ENCODE measurements around the gene NARS2.

NARS2 gene

DNA sequence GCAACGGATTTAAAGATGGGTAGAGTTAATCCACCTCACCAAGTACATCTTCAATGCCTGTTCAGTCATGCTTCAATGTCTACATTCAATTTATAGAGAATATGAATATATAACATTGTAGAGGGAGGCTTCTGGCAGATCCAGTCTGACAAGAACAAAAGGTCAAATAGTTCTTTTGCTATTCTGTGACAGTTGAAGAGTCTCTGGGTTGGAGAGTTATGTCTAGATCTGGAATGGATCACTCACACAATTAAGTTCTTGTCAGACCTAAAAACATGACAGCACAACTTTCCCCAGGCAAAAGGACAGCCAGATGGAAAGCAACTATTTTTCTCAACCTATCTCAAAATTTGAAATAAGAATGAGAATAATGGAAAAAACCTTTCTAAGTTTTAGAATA is 141.7 kb downstream of the NARS2 start:
- DNase-seq (ENCODE audit: low spot score), result no peak

DNA sequence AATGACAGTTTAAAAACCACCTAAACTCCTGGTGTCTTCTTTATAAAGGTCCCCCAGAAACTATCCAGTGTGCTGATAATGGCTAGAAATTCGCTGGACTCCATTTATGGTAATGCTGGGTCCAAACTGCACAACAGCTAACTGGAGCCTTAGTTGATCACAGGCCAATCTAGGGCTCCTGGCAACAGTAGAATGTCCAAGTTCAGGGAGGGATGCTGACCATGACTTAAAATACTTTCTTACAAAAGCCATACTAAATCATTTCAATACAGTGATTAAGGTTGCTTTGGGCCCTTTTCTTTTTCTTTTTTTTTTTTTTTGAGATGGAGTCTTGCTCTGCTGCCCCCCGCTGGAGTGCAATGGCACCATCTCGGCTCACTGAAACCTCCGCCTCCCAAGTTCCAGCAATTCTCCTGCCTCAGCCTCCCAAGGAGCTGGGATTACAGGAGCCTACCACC is 142.6 kb downstream of the NARS2 start:
- no peak for DNase-seq (ENCODE audit: low spot score)

DNA sequence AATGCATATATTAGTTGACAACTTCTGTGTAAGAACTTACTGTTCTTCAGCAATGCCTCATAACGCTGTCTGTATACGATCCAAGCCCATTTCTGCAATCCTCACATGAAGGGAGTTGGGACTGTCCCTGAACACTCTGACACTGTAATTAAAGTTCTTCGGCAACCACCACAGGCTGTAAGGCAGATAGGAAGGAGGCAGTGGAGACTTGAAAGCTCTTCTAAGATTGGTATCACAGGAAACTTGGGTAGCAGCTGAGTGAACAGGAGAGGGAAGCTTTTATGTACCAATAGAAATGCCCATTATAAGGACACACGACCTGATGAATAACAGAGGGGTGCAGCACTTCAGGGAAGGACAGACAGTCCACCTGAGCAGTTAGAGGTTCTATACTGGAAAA is 145.0 kb downstream of the NARS2 start:
- DNase-seq (ENCODE audit: low spot score), result no peak

DNA sequence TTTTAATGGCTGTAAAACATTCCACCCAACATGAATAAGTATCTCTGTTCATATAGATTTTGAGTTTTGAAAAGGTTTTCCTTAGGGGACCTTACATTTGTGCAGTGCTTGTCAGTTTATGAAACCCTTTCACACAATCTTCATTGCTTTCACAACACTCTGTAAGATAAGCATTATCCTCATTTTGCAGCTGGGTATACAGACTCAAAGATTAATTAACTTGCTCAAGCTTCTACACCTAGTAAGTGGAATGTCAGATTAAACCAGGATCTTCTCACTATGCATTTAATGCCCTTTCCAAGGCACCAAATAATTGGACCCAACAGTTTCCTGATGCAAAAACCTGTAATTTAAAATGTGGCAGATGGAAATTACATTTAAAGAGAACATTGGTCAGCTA is 145.5 kb downstream of the NARS2 start:
- DNase-seq (ENCODE audit: low spot score), result no peak

DNA sequence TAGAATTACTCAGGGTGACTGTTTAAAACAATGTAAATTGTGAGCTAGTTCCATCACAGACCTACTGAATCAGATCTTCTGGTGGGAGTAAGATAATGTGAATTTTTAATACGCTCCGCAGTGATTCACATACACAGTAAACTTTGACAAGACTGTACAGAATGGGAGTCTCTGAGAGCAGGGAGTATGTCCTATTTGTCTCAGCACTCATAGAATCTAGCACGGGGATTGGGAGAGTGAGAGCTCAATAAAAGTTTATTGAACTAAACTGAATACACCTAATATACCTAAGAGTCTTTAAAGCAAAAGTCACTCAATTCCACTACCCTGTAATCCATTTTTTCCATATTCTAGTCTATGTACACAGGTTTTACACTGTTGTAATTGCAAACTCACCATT is 145.9 kb downstream of the NARS2 start:
- no peak for DNase-seq (ENCODE audit: low spot score)

DNA sequence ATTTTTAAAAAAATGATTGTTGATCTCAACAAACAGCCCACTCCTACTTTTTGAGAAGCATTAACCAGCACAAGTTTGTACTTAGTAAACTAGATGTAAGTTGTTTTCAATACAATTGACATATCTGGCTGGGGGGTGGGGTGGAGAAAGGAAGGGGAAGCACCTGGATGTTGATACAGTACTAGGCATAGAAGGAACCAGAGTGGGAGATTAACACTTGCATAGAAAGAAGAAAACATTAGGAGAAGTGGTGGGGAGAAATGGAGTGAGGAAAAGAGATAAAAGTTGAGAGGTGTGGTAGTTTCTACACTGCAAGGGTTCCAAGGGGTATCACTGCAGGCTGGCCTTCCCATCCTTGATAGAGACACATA is 146.4 kb downstream of the NARS2 start:
- DNase-seq (ENCODE audit: low spot score), result no peak

DNA sequence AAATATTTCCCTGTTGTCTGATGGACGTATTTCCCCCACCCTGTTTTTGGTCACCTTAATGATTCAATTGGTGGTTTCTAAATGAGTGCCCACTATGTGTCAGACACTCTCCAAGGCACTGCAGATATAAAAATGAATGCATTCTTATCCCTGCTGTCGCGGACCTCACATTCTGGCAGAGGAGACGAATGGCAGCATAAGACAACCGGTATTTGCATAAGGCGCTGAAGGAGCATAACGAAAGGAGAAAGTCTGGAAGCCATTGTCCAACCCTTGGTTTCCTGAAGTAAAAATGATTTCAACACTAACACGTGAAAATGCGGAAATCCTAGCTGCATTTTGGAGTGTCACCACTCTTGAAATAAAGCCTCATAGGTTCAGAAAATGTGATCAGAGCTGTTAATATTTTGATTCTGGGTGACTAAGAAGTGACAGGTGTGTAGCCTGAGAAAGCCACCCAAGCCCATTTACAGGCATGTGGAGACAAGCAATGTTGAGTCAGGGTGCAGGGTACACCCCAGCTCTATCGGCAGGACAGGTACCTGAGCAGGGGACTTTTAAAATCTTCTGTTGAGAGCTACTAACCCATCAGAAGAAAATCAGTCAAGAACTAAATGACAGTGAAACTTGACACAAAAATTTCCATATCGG is 146.9 kb downstream of the NARS2 start:
- DNase-seq (ENCODE audit: low spot score), result no peak

DNA sequence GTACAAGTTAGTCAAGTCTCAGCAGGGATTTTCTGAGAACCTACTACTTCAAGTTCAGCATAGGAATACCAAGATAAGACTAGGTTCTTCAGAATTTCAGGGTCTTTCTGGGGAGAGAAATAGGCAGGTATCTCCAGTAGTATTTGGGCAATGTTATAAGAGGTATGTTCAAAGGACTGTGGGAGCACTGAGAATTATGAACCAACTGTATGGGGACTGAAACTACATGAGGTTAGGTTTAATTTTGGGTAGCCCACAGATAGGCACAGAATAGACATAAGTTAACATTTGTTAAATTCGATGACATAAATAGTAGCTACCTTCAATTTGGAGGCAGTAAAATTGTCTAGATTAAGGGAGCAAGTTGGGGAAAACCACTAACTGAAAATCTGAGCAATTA is 147.8 kb downstream of the NARS2 start:
- DNase-seq (ENCODE audit: low spot score), result no peak

DNA sequence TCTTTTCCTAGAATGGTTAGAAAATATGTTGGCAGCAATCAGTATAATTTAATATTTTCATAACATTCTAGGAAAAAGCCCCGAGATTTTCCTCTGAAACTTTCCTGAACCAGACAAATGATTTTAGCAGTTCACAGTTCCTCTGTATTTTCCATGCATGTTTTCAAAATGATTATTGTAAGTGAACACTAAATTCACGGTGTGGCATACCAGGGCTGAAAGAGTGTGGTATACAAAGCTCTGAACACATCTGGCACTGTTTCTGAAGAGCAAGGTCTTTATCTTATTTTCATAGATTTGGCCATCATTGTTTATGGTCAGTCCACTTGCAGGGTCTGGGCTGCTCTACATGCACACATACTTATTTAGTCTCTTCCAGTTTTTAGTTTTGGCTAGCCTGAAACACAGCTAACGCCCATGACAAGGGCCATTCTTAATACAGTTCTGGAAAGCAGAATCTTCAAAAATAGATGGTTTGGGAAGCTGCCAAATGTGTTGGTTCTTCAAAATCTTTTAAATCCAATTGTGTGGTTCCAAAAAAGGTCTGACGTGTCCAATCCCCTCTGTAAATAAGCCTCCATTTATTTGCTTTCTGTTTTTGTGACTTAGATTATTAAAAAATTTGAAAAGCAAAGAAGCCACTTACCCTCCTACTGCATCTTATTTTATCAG is 149.1 kb downstream of the NARS2 start:
- DNase-seq (ENCODE audit: low spot score), result no peak

DNA sequence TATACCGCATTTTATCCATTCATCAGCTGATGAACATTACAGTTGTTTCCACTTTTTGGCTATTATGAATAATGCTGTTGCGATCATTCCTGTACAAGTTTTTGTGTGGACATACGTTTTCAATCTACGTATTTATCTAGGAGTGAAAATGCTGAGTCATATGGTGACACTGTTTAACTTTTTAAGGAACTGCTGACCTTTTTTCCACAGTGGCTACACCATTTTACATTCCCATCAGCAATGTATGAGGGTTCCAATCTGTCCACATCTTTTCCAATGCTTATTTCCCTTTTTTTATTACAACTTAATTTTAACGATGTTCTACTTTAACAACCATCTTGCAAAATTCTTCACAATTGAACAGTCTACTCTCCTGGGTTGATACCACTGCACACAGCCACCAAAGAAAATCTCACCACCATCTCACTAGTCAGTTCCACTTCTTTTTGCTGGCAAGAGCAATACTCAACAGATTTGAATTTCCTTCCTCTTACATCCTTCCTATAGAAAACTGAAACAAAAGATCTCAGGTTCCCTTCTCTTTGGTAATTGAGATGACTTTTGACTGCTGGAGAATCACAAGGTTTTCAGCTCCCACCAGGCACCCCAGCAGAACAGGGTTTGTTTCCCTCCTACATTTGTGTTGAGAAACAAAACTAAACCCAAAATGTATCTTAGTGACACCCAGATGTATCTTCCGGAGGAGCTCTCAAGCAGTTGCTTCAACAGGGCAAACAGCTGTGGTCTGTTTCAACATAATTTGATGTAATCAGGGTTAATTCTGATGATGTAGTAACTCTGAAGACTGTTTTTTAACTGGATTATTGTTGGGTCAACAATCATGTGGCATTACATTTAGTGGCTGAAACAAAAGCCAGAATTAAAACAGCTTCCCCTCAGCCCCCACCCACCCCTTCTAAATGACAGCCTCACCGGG is 150.1 kb downstream of the NARS2 start:
- DNase-seq (ENCODE audit: low spot score), result no peak

DNA sequence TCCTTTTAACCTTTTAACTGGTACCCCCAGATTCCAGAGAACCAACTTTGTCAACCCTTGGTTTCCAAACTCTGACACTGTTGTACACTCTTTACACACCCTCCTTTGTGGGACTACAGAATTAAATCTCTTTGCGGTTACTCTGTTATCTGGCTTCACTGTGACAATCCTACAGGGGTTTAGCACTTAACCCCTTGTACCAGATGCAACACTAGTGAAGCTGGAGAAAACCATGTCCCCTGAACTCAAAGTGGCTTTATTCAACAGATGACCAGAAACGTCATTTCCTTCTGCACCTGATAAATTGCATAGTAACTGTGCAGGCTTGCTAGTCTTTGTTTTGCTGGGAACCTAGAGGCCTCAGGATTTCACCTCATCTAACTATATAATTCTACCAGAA is 151.4 kb downstream of the NARS2 start:
- no peak for DNase-seq (ENCODE audit: low spot score)

DNA sequence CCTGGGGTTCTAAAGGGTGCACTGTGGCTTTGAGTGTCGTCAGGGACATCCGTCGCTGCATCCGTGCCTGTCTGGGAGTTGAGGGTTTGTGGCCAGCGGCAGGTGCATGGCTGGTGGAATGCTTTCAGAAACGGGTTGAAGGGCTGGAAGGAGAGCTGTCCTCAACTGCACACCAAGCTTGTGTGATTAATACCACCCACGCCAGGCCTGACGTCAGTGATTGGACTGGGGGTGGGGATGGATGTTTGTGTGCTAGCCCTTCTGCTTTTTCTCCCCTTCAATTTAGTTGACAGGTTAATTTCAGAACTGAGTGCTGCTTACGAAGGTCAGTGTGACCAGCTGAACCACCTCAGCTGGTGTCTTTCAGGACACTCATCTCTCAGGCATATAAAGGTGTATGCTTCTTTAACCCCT is 153.9 kb downstream of the NARS2 start:
- DNase-seq (ENCODE audit: low spot score), result no peak

DNA sequence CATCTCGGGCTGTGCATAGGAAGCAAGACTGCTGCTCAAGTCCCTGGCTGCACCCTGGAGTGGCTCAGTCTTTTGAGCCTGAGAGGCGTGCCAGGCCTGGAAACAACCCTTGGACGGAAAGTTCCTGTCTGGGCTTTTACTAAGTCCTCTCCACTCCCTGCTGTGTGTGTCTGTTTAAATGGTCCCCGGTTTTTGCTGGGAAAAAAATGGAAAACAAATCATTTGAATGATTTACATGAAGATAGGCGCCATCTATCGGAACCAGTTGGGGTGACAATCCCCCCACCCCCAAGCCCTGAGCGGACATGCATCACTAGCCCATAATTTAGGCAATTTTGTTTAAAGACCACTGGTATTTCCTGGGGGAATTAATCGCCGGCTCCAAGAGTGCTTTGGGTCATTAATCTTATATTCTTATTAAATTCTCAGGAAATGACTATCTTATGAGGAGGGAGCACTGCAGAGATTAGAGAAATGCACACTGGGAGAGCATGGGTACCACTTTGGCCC is 154.4 kb downstream of the NARS2 start:
- peak; percentile 69 for DNase-seq (ENCODE audit: low spot score)

DNA sequence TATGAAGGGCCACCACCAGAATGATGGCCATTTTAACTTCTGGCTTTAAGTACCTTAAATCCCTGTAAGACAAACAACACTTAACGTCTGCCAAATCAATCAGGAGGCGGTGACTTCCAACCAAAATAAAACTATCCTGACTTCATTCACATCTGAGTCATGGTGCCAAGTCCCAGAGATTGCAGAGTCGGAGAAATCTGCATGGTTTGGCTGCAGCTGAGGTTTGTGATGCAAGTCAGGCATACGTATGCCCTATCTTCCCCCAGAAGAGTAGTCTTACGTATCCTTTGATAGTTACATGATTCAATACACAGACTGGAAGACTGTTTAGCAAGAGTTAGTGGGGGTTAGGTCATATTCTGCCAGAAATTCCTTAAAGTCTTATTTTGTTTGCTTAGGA is 155.3 kb downstream of the NARS2 start:
- DNase-seq (ENCODE audit: low spot score), result no peak

DNA sequence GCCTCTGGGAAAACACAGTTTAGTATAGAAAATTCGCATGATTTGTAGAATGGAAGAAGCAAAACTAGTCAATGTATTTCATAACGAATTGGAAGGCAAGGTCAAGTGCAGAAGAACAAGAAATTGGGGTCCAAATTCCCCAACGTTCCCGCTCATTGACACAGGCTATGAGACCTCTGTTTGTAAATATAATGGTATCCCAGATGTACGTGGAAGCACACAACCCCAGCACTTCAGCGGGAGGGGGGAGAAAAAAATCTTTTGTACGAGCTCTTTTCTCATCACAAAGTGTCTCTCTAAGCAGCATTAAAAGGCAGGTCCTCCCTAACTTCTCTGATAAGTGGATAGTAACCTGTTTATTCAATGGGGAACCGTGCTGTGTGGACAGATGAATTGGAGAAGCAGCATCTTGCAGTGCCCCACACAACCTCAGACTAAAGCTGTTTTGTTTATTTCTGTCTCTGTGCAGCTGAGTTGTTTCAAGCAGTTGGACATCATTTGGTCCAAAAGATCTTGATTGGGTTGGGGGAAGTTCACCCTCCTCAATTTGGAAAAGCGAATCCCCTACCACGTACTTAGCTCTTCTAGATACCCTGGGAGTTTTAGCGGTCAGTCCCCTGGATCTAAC is 156.0 kb downstream of the NARS2 start:
- DNase-seq (ENCODE audit: low spot score), result no peak

DNA sequence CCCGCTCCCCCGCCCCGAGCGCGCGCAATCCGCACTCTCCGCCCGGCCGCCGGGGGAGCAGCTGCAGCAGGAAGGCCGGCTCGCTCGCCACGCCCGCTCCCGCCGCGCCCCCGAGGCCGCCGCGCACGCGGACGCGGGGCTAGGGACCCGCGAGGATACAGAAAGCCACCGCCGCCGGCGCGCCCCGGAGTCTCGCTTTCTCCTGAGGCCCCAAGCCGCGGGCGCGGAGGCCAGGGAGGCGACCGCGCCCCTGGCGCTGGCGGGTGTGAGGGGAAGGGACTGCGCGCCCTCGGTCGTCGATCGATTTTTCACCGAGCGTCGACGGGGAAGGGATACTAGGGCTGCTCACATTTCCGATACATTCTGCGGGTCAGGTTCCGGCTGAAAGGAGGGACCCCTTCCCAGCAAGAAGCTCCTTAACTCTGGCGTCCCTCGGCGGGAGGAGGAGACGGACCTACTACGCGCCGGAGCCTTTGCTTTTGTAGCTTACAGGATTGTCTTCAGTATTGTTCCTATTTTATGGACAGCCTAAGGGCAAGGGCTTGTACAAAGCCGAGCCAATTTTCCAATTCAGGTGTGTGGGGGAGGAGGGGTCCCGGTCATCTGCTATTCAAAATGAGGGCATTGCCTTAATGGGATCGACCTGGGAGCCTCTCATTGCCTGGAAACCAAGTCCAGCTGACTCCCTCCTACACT is 156.6 kb downstream of the NARS2 start:
- DNase-seq (ENCODE audit: low spot score), result peak; percentile 91

DNA sequence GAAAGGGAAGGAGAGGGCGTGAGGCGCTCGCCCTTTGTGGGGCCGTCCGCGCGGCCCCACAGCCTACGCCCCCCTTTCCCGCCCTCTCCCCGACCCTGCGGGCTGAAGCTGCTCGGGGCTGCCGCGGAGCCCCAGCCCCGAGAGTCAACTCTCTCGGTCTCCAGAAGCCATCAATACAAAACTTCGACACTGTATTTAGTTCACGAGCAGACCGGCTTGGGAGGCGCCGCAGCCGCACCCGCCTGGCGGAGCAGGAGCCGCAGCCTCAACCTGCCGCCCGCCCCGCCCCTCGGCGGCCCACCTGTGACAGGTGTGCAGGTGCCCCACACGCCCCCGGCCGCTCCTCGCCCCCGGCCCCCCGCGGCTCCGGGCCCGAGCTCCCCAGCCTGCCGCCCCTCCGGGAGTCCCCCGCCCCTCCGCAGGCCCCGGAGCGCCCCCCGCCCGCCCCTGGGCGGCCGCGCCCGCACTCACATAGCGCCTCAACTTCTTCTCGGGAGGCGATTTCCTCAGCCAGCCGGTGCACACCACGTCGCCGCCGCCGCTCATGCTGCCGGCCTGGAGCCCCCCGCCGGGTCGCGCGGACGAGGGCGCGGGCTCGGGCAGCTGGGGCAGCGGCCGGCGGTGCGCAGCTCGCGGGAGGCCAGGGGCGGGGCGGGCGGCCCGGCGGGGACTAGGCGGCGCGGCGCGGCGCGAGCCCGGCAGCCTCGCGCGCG is 157.3 kb downstream of the NARS2 start, which contains the start of gene GAB2:
TSS of gene GAB2 (minus strand) at position 646 of the 713 bp plus-strand sequence. CDS start at position 546, 100 bp downstream.
- no peak for DNase-seq (ENCODE audit: low spot score)

DNA sequence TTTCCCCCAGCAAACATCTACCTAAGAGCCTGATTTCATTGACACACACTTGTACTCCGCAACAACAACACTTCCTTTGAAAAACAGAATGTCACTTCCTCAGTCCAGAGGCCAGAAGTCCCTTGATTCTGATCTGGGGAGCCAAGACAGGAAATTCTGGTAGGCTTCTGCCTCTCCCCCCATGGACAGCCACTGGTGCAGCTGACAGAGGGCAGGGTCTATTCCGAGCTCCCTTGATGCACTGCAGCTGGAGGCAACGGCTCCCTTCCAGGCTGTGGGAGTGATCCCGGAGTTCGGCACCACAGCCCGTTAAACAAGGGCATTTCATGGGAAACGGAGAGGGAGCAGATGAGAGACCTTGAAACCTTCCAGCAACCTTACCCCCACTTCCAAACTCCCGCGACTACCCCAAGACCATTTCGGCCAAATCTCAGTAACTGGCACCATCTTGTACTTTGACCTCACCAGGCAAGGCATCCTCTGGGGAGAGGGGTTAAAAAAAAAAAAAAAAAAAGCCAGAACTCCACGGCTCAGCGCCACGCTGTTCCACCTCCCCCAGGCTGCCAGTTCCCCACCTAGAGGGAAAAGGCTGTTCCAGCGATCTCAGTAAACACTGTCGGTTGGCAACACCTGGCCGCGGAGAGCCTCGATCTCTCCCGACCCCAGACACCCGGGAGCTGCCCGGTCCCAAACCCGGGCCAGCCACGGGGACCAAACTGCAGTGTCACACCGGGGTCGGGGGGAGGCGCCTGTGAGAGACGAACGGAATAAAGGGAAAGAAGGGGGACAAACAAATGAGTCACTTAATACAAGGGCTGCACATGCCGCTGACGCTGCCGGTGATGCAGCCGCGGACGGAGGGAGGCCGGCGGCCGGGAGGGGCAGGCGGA is 158.1 kb downstream of the NARS2 start:
- peak; percentile 90 for DNase-seq (ENCODE audit: low spot score)

DNA sequence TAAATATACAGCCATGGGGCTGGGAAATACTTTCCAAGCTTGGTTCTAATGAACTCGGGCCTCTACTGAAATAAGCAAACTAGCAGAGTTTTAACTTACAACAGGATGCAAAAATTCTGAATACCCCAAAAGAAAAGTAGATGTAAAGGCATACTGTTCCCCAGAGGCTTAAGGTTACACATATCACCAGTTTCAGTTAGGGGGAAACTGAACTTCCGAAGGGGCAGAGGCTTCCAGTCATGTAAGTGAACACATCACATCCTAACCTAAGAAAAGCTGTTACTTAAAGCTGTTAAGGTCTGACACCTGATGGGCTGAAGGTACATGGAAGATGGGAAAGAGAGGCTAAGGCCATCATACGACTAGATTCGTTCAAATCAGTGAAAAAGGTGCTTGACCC is 159.3 kb downstream of the NARS2 start:
- DNase-seq (ENCODE audit: low spot score), result no peak

Data from ecto neural progenitor cell (in vitro differentiated cells).